GM18870 (cell line): Measurements from ENCODE around the gene EFCAB6.

Source experiments
- ATAC-seq: cut with Tn5 transposase; IDR thresholded peaks from one replicate; pipeline ENCODE4 v1.9.1; 2021; ENCODE audit warnings: moderate library complexity; ENCODE audit not compliant: unreplicated experiment

Gene EFCAB6

GRCh38 chr22:43488031-43488866, 323.9 kb downstream of the EFCAB6 start:
- ATAC-seq = no peak

GRCh38 chr22:43487311-43488030, 324.6 kb downstream of the EFCAB6 start:
- no peak for ATAC-seq

GRCh38 chr22:43485502-43486089, 326.5 kb downstream of the EFCAB6 start:
- no peak for ATAC-seq

- no peak for ATAC-seq
Observed at GRCh38 chr22:43484227-43484626, 327.9 kb downstream of the EFCAB6 start.

GRCh38 chr22:43483669-43484068, 328.4 kb downstream of the EFCAB6 start:
- no peak for ATAC-seq

GRCh38 chr22:43483266-43483665, 328.8 kb downstream of the EFCAB6 start:
- ATAC-seq = no peak

- ATAC-seq = no peak
Observed at GRCh38 chr22:43482318-43482625, 329.8 kb downstream of the EFCAB6 start.

GRCh38 chr22:43481568-43482317, 330.4 kb downstream of the EFCAB6 start:
- no peak for ATAC-seq

GRCh38 chr22:43479962-43480361, 332.1 kb downstream of the EFCAB6 start:
- no peak for ATAC-seq

GRCh38 chr22:43479301-43479950, 332.7 kb downstream of the EFCAB6 start:
- ATAC-seq = no peak
